Frontal cortex (tissue), 4 donors: Measurements from ENCODE around the gene MMP25. TPM values are rescaled to one million over a fixed set of nuclear protein-coding genes. Genes with fewer than 3 reads are reported as not detected.
A peak's percentile ranks its signal among the peaks of the same experiment; 100 is the strongest.

Experiments used
- DNase-seq, 2 donors: peaks; one replicate each; pipeline ENCODE4 v3.0.0; 2012; ENCODE audit warnings: low spot score in 2 of 2
- FAIRE-seq: peaks from 2 replicates; lab custom pipeline; 2012; peaks lifted over from hg19 to GRCh38; lab: Jason Lieb, UNC
- total RNA-seq: library from RNA; depleted of rRNA; stranded (reverse); fragments of >200 nt; gene quantifications from one replicate; pipeline ENCODE4 v1.2.3, GENCODE V29; 2014
- donor health status: control.
- donor health status: control.
- donor health status: control.

The MMP25 gene
- total RNA-seq, 1 donor from 2014 or later, result 0.41 TPM

DNA sequence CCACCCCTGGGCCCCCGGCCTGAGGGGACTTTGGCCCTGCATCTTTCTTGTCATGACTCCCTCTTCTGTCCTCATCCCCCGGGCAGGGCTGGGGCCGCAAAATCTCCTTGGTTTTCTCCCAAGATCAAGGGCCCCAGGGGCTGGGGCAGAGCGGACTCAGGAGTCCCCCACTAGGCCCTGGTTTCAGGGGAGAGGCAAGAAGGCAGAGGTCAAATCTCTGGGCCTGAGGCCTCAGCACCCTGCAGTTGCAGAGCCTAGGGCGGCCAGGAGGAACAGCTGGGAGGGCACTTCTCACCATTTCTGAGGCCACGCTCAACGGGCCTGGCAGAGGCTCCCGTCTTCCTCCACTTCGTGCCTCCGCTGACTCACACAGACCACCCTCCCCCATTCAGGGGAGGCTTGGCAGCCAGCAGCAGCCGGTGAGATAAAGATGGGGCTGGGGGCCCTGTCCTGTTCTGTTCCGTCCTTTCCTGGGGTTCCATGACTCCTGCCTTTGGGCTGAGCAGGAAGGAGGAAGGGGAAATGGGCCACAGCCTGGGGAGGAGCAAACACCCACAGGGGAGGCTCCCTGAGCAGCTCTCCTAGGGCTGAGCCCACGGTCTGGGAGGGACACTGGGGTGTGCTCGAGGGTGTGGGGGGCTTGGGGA, 40.4 kb downstream of the MMP25 start:
- no peak for FAIRE-seq
- no peak for DNase-seq

DNA sequence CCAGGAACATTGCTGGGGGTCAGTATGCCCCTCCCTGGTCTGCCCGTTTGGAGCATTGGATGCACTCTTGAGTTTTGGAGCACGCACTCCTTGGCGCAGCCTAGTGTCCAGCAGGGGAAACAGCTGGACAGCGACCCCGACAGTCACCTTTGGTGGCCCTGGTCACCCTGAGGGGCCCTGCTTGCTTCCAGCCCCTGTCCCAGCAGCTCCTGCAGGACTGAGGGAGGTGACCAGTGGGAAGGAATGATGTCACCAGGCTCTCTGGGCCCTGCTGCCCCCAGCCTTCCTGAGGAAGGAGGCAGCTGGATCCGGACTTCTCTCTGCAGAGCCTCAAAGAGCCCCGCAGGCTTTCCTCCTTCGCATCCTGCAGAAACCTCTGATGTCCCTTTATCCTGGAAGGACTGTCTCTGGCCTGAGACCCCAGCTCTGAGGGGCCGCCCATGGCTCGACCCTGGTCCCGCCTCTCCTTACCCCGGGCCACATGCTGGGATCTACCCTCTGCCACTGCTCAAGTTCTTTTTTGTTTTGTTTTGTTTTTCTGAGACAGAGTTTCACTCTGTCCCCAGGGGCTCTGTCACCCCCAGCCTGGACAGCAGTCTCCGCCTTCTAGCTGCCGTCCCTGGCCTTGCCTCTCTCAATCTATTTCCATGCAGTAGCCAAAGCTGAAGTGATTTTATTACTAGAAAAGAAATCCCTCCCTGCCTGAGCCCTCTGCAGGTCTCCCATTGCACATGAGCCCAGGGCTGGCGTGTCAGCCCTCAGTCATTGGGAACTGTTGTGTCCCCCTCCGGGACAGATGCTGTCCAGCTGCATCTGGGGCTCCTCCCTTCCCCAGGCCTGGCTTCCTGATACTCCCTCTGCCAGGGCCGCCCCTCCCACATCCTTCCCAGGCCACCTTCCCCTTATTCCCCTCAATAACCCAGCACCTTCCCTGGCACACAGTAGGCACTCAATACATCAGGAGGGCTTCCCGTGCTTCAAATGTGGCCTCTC, 41.2 kb downstream of the MMP25 start:
- FAIRE-seq (no peak), DNase-seq (no peak)

DNA sequence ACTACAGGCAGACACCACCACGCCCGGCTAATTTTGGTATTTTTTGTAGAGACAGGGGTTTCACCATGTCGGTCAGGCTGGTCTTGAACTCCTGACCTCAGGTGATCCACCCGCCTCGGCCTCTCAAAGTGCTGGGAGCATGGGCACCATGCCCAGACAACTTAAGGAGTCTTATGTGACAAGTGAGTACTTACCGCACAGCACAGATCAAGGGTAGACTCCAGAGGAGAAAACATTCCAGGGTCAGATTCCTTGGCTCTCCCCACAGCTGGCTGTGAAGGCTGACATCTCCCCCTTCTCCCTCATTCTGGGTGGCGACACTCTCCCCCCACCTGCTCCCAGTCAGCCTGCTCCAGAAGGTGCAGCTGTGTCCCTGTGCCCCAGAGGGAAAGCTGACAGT, 42.1 kb downstream of the MMP25 start:
- FAIRE-seq, result no peak

DNA sequence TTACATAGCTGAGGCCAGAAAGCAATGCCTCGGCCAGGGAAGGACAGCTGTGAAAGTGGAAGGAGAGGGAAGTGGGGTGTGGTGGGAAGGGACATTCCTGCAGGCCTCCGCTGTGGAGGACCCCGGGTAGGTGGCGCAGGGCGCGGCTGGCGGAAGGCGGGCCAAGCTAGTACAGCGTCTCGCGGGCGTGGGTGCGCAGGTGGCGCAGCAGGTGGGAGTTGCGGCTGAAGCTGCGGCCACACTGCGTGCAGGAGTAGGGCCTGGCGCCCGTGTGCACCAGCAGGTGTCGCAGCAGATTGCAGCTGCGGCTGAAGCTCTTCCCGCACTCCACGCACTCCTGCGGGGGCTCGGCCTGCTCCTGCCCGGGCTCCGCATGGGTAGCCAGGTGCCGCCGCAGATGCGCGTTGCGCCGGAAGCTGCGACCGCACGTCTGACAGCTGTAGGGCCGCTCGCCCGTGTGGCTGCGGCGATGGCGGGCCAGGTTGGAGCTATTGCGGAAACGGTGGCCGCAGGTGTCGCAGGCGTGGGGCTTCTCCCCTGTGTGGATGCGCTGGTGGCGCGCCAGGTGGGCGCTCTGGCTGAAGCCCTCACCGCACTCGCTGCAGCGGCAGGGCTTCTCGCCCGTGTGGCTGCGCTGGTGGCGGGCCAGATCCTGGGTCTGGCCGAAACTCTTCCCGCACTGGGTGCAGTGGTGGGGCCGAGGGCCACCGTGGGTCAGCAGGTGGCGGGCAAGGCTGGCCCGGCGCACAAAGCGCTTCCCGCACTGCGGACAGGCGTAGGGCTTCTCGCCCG, 42.8 kb downstream of the MMP25 start:
- no peak for DNase-seq
- no peak for FAIRE-seq

More for the DNA sequence above, 42.1 kb downstream of the MMP25 start:
- DNase-seq, result no peak

DNA sequence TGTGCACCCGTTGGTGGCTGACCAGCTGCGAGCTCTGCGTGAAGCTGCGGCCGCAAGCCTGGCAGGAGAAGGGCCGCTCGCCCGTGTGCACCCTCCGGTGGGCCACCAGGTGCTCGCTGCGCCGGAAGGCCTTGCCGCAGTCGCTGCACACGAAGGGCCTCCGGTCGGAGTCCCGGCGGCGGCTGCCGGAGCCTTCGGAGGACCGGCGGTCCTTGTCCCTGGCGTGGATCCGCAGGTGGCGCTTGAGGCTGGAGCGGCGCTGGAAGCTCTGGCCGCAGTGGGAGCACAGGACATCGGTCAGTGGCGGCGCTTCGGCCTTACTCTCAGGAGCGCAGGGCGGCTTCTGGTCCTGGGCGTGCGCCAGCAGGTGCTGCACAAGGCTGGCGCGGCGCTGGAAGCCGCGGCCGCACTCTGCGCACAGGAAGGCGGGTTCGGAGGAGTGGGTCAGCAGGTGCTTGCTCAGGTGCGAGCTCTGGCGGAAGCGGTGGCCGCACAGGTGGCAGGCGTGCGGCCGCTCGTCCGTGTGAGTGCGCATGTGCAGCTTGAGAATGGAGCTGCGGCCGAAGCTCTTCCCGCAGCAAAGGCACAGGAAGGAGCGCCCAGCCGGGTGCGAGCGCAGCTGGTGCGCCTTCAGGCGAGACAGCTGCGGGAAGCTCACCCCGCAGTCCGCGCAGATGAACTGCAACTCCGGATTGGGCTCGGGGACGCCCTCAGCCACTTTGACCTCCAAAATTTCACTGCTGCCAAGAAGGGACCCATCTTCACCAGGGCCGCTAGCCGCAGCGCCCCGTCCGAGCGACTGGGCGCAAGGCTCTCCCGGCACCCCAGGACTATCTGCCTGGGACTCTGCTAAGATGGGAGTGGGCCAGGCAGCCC, 43.6 kb downstream of the MMP25 start:
- FAIRE-seq (no peak), DNase-seq (no peak)

DNA sequence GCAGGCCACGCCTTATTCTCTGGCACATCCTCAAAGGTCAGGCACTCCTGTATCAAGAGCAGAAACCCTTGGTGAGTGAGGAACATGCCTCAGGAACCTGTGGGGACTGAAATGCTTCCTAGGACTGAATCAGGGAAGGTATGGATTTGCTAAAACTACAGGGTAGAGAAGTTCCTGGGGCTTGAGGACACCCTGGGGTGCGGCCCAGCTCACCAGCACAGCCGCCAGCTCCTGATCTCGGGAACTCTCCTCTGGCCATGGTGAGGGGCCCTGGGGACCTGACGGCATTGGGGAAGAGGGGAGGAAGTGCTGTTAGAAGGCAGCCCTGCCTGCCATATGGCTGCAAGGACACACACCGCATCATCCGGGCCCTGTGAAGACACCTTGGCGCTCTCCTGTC, 45.2 kb downstream of the MMP25 start:
- FAIRE-seq, result no peak
- no peak for DNase-seq

DNA sequence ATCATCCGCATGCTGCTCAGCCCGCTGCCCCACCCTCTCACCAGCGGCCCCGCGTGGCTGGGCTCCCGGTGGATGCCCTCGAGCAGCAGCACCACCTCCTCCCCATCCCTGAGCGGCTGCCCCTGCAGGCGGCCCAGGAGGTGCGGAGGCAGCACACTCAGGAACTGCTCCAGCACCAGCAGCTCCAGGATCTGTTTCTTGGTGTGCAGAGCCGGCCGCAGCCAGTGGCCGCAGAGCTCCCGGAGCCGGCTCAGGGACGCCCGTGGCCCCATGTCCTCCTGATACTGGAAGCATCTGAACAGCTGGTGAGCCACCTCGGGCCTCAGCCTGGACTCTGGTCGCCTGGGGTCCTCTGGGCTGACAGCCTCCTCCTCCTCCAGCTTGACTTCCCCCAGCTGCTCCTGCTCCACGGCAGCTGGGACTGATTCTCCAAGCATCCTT, 46.2 kb downstream of the MMP25 start:
- FAIRE-seq (no peak), DNase-seq (no peak)

DNA sequence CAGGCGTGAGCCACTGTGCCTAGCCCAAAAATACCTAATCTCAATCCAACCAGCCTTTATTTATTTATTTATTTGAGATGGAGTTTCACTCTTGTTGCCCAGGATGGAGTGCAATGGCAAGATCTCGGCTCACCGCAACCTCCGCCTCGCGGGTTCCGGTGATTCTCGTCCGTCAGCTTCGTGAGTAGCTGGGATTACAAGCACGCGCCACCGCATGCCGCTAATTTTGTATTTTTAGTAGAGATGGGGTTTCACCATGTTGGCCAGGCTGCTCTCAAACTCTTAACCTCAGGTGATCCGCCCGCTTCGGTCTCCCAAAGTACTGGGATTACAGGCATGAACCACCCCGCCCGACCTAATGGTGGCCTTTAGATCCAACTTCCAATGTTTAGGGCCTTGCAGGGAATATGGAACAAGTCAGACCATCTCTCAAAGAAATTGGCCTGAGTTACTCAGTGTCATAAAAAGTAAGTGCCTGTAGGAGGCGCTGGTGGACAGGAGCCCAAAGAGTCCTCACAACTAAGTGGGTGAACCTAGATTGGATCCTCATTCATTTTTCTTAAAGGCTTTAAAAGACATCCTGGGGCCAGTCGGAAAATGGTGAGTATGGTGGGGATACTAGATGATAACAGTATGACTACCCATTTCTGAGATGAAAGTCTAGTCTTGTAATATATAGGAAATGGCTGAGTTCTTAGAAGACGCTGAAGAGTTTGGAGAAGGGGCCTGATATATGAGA, 48.1 kb downstream of the MMP25 start:
- no peak for FAIRE-seq
- DNase-seq, result peak in 1 of 2 donors; percentile 42

DNA sequence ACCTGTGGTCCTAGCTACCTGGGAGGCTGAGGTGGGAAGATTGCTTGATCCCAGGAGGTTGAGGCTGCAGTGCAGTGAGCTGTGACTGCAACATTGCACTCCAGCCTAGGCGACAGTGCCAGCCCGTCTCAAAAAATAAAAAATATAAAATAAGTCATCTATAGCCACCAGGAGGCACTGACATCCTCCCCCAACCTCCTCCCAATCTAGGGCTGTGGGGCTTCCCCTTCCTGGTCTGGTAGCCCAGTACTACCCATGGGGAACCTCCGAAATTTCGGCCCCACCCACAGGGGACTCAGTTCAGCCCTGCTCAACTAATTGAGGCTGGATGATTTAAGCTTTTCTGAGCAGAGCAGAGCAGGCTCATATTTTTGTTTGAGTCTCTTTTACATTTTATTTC, 49.5 kb downstream of the MMP25 start:
- DNase-seq, result peak; percentile 21 to 32
- FAIRE-seq, result no peak

DNA sequence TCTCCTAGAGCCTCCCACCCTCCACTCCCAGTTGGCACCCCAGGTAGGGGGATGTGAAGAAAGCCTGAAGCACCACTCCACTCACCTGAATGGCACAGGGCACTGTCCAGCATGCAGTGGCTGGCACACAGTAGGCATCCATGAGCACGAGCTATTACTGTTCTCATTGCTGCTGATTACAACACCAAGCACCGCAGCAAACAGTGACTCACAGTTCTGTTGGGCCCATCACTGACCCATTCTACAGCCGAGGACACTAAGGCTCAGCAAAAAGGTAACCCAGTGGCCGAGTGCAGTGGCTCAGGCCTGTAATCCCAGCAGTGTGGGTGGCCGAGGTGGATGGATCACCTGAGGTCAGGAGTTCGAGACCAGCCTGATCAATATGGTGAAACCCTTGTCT, 50.0 kb downstream of the MMP25 start:
- no peak for FAIRE-seq
- no peak for DNase-seq

DNA sequence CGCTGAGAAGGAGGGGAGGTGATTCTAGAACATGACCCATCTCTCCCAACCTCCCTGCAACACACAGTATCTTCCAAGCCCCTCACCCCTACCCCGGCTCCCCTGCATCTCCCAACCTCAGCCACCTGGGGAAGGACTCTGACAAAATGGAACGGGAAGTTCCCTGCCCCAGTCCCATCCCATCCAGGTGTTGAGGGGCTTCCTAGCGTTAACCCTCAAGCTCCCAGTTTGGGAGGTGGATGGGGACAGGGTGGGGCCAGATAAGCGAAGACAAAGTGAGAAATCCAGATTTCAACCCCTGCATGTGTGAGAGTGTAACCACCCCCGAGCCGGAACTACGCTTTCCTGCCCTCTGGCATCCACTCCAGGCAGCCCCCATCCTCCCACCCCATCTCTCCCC, 50.9 kb downstream of the MMP25 start:
- no peak for FAIRE-seq
- DNase-seq, result no peak

DNA sequence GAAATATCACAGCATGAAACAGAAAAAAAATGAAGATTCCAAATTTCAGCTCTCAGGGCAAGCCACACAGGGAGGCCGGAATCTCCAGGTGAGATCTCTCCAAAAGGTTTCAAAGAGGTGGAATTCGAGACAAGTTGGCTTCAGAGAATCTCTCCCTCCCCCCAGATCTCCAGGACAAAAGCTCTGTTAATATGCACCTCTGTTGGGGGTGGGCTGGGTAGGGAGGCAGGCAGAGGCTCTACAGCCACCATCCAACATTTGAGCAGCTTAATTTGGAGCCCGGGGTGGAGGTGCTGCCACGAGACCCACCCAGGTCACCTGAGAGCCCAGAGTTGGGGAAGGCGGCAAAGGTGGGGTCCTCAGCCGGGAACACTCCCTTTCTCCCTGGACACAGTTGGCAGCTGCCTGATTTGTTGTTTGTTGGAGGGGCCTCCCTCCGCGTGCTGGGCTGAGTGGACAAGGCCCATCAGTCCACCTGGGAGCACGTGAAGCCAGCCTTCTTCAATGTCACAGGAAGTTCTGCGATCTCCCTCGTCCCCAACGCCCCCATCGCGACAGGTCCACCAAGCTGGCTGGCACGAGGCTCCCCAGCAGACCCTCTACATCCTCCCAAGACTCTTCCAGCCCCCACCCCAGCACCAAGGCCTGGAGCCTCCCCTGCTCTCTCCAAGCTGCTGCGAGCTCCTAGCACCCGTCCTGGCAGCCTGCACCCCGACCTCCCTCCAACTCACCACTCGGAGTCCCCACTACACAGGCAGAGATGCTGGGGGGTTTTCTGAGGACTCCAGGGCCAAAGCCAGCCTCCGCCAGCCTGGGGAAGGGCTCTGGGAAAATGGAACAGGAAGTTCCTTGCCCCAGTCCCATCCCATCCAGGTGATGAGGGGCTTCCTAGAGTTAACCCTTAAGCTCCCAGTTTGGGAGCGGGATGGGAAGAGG, 52.4 kb downstream of the MMP25 start, which contains the start of gene ZSCAN10:
ZSCAN10 (minus strand) TSS at position 836 of the 936 bp plus-strand sequence. CDS start 6,357 bp downstream, outside the sequence.
- FAIRE-seq (no peak), DNase-seq (peak in 1 of 2 donors; percentile 10)

DNA sequence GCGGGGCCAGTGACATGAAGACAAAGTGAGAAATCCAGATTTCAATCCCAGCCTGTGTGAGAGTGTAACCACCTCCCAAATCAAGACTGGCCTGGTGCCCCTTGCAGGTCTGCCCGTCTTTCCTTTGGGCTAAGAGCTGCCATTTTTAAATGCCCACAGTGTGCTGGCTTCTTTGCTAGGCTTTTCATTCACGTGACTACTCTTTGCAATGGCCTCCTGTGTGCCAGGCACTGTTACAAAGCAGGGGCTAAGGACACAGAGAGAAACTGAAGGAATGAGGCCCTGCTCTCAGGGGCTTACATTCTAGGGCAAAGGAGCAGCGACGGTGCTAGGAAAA, 53.0 kb downstream of the MMP25 start:
- DNase-seq (no peak), FAIRE-seq (no peak)

DNA sequence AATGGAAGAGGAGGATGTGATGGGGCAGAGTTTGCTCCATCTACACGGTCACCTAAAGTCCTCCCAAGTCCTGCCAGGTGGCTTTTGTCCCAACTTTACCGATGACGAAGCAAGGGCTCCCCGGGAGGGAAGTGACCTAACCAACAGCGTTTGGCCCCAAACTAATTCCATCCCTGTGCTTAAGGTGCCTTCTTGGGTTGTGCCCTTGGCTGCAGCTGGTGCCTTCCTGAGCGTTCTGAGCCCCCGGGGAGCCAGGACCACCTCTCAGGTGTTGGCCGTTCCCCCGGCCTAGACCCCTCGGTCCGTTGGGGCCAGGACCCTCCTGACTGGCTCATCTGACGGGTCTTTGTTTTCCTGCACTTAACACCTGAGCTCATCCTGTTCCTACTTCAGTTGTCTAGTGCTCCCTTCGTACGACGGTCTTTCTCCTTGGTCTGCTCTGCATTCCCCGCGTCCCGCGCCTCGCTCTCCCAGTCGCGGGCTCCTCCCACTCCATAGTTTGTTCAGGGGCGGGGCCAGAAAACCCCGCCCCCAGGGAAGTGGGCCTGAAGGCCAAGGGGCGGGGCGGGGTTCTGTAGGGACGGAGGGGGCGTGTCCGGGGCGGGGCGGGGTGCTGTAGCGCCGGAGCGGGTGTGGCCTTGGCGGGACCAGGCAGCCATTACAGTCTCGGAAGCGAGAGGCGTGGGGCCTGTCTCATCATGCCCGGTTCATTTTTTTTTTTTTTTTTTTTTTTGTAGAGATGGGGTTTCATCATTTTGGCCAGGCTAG, 53.6 kb downstream of the MMP25 start:
- no peak for FAIRE-seq
- DNase-seq, result peak; percentile 65 to 83

DNA sequence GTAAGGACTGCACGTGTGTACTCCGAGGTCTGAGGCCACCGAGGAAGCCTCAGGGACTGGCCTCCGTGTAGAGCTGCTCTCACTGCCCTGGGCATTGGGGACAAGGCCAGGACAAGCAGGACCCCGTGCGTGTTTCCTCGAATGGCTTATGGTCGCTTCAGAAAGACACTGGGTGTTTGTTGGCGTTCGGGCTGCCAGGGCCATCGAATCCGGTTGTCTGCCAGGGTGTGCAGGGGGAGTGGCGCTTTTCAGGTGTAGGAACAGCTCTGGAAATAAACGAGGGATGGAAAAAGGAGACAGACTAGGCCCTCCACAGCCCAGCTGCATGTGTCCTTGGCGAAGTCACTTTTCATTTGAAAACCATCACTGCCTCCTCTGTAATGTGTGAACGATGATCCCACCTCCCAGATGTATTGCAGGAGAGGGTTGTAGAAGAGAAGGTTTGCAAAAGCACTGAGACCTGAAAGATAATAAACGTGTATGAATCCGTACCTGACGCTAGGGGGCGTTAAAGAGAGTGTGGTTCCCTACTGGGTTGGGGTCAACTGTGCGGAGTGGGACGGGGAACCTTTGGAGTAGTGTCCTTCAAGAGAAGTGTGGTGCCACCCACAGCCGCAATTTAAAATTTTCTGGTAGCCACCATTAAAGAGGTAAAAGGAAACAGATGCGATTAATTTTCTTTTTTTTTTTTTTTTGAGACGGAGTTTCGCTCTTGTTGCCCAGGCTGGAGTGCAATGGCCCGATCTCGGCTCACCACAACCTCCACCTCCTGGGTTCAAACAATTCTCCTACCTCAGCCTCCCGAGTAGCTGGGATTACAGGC, 54.9 kb downstream of the MMP25 start:
- no peak for FAIRE-seq
- DNase-seq, result peak; percentile 40 to 54
